K562 (cell line): ENCODE results near the gene GPNMB. TPM values are rescaled to one million over a fixed set of nuclear protein-coding genes. Genes with fewer than 3 reads are reported as not detected.

Experiments
- ATF2 ChIP-seq: sonication (generic); formaldehyde crosslinking; IDR thresholded peaks from 2 replicates; pipeline ENCODE4 v1.8.1; 2022; ENCODE audit warnings: missing genetic modification reagents
- DACH1 ChIP-seq: fragments of 450-650 bp; IDR thresholded peaks from 2 replicates; pipeline ENCODE4 v1.6.1; 2018; ENCODE audit not compliant: partially characterized antibody
- DMBX1 ChIP-seq: fragments of 250-450 bp; sonication (Bioruptor Pico); IDR thresholded peaks from 2 replicates; pipeline ENCODE4 v1.8.0; 2022; ENCODE audit warnings: inconsistent platforms, mild to moderate bottlenecking, moderate library complexity, borderline replicate concordance
- ILK ChIP-seq: fragments of 450-650 bp; IDR thresholded peaks from 2 replicates; pipeline ENCODE4 v1.6.1; 2016; ENCODE audit warnings: missing genetic modification characterization, low read depth, mild to moderate bottlenecking, missing compliant biosample characterization, moderate library complexity, borderline replicate concordance
- PKNOX1 ChIP-seq: fragments of 450-650 bp; IDR thresholded peaks from 2 replicates; pipeline ENCODE4 v1.6.1; 2016
- RBM34 ChIP-seq: fragments of 200-400 bp; formaldehyde crosslinking; IDR thresholded peaks from 2 replicates; pipeline ENCODE4 v1.6.1; 2018; ENCODE audit warnings: low read length, borderline replicate concordance; ENCODE audit not compliant: insufficient read depth
- REST ChIP-seq, 2 experiments: fragments of 450-650 bp; formaldehyde crosslinking in 1 of 2; IDR thresholded peaks; 2 replicates each; pipeline versions ENCODE4 v1.4.0 to v1.6.1; 2014 to 2020; ENCODE audit warnings: mild to moderate bottlenecking in 2 of 2, borderline replicate concordance in 1 of 2, low read depth in 1 of 2
- ZNF263 ChIP-seq: sonication (generic); formaldehyde crosslinking; IDR thresholded peaks from 2 replicates; pipeline ENCODE4 v1.8.0; 2022; ENCODE audit warnings: mild to moderate bottlenecking, missing genetic modification reagents, borderline replicate concordance
- ZNF280B ChIP-seq: fragments of 250-450 bp; sonication (Bioruptor Pico); IDR thresholded peaks from 2 replicates; pipeline ENCODE4 v1.5.1; 2021; ENCODE audit warnings: mild to moderate bottlenecking
- ZNF347 ChIP-seq: fragments of 450-650 bp; formaldehyde crosslinking; IDR thresholded peaks from 2 replicates; pipeline ENCODE4 v1.4.0; 2020; ENCODE audit warnings: low read depth, mild to moderate bottlenecking, moderate library complexity
- ZNF695 ChIP-seq: fragments of 450-650 bp; formaldehyde crosslinking; IDR thresholded peaks from 2 replicates; pipeline ENCODE4 v1.4.0; 2020; ENCODE audit warnings: mild to moderate bottlenecking, moderate library complexity
- polyA plus RNA-seq, 8 experiments: library from polyadenylated mRNA; depleted of rRNA in 4 of 8; stranded (reverse) in 5 of 8; unstranded in 3 of 8; fragments of >200 nt; fragmentation: Nextera tagmentation in 2 of 8; fragmentation: Illumina TruSeq in 1 of 8; extraction: Ambion mirVana in 2 of 8; extraction: Trizol in 1 of 8; gene quantifications; 2 replicates each; pipeline versions ENCODE4 v1.2.1 to v1.2.3, GENCODE V29; 2011 to 2014; ENCODE audit warnings: inconsistent platforms in 1 of 8, missing spikeins in 1 of 8
- total RNA-seq, 7 experiments: library from RNA; depleted of rRNA in 6 of 7; stranded (reverse); fragments of >200 nt in 6 of 7; fragmentation: Illumina TruSeq in 2 of 7; extraction: Trizol in 2 of 7; gene quantifications; 2 replicates each; pipeline versions ENCODE4 v1.2.1 to v1.2.3, GENCODE V29; 2011 to 2021; ENCODE audit warnings: low replicate concordance in 1 of 7

The GPNMB gene
- total and polyA plus RNA-seq, 9 of the 15 experiments (the other 6 are each of a cell fraction or from before 2014, with no cell fraction given), result 0.15 to 0.72 (median 0.33) TPM

GRCh38 chr7:23298885-23299769 is 52.6 kb downstream of the GPNMB start, which contains the start of gene MALSU1 (continued):
- TF ChIP-seq ATF2 (CRISPR knock-in tag), result no peak
- TF ChIP-seq RBM34, result no peak
- TF ChIP-seq ZNF347 (CRISPR knock-in tag), result no peak
- TF ChIP-seq DMBX1 (CRISPR knock-in tag), result peak; percentile 79; the same call in 1 of the 2 replicates
- no peak for TF ChIP-seq ZNF695 (CRISPR knock-in tag)
- TF ChIP-seq PKNOX1, result peak; percentile 82
- TF ChIP-seq DACH1, result no peak
- no peak for TF ChIP-seq REST (IDR thresholded peaks at IDR 0.05; ENCODE audit: borderline replicate concordance)
- TF ChIP-seq REST (CRISPR knock-in tag; IDR thresholded peaks at IDR 0.05; ENCODE audit: low read depth), result peak; percentile 29; the same call in 1 of the 2 replicates
- no peak for TF ChIP-seq ILK (tag)
- no peak for TF ChIP-seq ZNF280B (CRISPR knock-in tag)
- TF ChIP-seq ZNF263, result peak; percentile 67; the same call in 1 of the 2 replicates
